ENCODE data around the gene CD47. TPM values are rescaled to one million over a fixed set of nuclear protein-coding genes. Genes with fewer than 3 reads are reported as not detected.

CD47 gene
- total RNA-seq, 1 donor from 2014 or later = 141 TPM

GRCh38 chr3:108054935-108055334 lies 35.9 kb downstream of the CD47 start:
- no peak for TF ChIP-seq CTCF (conservative IDR thresholded peaks at IDR 0.05; ENCODE audit: low read depth, low read length)
- no peak overlapping the region for H3K4me3 ChIP-seq (ENCODE audit: low read depth, low read length)
- DNase-seq (ENCODE audit: low read depth) = no peak

- no peak for TF ChIP-seq CTCF (conservative IDR thresholded peaks at IDR 0.05; ENCODE audit: low read depth, low read length)
- DNase-seq (ENCODE audit: low read depth) = no peak
- no peak overlapping the region for H3K4me3 ChIP-seq (ENCODE audit: low read depth, low read length)
Measured at GRCh38 chr3:108053483-108053882, 37.3 kb downstream of the CD47 start.

- no peak for TF ChIP-seq CTCF (conservative IDR thresholded peaks at IDR 0.05; ENCODE audit: low read depth, low read length)
- no peak overlapping the region for H3K4me3 ChIP-seq (ENCODE audit: low read depth, low read length)
- DNase-seq (ENCODE audit: low read depth) = no peak
Measured at GRCh38 chr3:108053067-108053466, 37.8 kb downstream of the CD47 start.

- H3K4me3 ChIP-seq (ENCODE audit: low read depth, low read length) = no peak overlapping the region
- TF ChIP-seq CTCF (conservative IDR thresholded peaks at IDR 0.05; ENCODE audit: low read depth, low read length) = no peak
- no peak for DNase-seq (ENCODE audit: low read depth)
Measured at GRCh38 chr3:108051005-108051404, 39.8 kb downstream of the CD47 start.

GRCh38 chr3:108047987-108048386 lies 42.8 kb downstream of the CD47 start:
- no peak overlapping the region for H3K4me3 ChIP-seq (ENCODE audit: low read depth, low read length)
- TF ChIP-seq CTCF (conservative IDR thresholded peaks at IDR 0.05; ENCODE audit: low read depth, low read length) = no peak
- DNase-seq (ENCODE audit: low read depth) = no peak

- no peak overlapping the region for H3K4me3 ChIP-seq (ENCODE audit: low read depth, low read length)
- no peak for TF ChIP-seq CTCF (conservative IDR thresholded peaks at IDR 0.05; ENCODE audit: low read depth, low read length)
- DNase-seq (ENCODE audit: low read depth) = no peak
Measured at GRCh38 chr3:108046247-108046646, 44.6 kb downstream of the CD47 start.

GRCh38 chr3:108044699-108045098 lies 46.1 kb downstream of the CD47 start:
- TF ChIP-seq CTCF (conservative IDR thresholded peaks at IDR 0.05; ENCODE audit: low read depth, low read length) = no peak
- H3K4me3 ChIP-seq (ENCODE audit: low read depth, low read length) = no peak overlapping the region
- DNase-seq (ENCODE audit: low read depth) = no peak
